ENCODE measurements around the gene ERBIN.
"Not testable (repeated sequence)": the region's sequence is repeated elsewhere in the genome, so short reads cannot be mapped to it uniquely, and the experiment has no call there.

Gene ERBIN

GRCh38 chr5:65926276-65926783, at the start of gene ERBIN:
Gene ERBIN, plus strand, starts transcription at chr5:65926575. Its CDS starts 66,144 bp downstream, at chr5:65992719.
- peak; percentile 46 for DNase-seq (ENCODE audit: low spot score)

GRCh38 chr5:65876970-65877369, 49.4 kb upstream of the ERBIN start:
- DNase-seq (ENCODE audit: low spot score): no peak

GRCh38 chr5:65879668-65880256, 46.6 kb upstream of the ERBIN start:
- not testable (repeated sequence) for DNase-seq (ENCODE audit: low spot score)

- DNase-seq (ENCODE audit: low spot score): no peak
Measured at GRCh38 chr5:65880496-65881072, 45.8 kb upstream of the ERBIN start.

GRCh38 chr5:65882278-65882677, 44.1 kb upstream of the ERBIN start:
- no peak for DNase-seq (ENCODE audit: low spot score)

- no peak for DNase-seq (ENCODE audit: low spot score)
Measured at GRCh38 chr5:65883461-65883860, 42.9 kb upstream of the ERBIN start.

GRCh38 chr5:65886387-65886786, 40.0 kb upstream of the ERBIN start:
- DNase-seq (ENCODE audit: low spot score): no peak

- not testable (repeated sequence) for DNase-seq (ENCODE audit: low spot score)
Measured at GRCh38 chr5:65892024-65892423, 34.4 kb upstream of the ERBIN start.

GRCh38 chr5:65892801-65893200, 33.6 kb upstream of the ERBIN start:
- no peak for DNase-seq (ENCODE audit: low spot score)

GRCh38 chr5:65893749-65894430, 32.5 kb upstream of the ERBIN start:
- DNase-seq (ENCODE audit: low spot score): no peak

GRCh38 chr5:65895891-65896290, 30.5 kb upstream of the ERBIN start:
- DNase-seq (ENCODE audit: low spot score): no peak

- DNase-seq (ENCODE audit: low spot score): no peak
Measured at GRCh38 chr5:65900746-65901145, 25.6 kb upstream of the ERBIN start.

GRCh38 chr5:65902104-65902503, 24.3 kb upstream of the ERBIN start:
- DNase-seq (ENCODE audit: low spot score): no peak

- no peak for DNase-seq (ENCODE audit: low spot score)
Measured at GRCh38 chr5:65903581-65903980, 22.8 kb upstream of the ERBIN start.

GRCh38 chr5:65906256-65906655, 20.1 kb upstream of the ERBIN start:
- DNase-seq (ENCODE audit: low spot score): no peak

- DNase-seq (ENCODE audit: low spot score): no peak
Measured at GRCh38 chr5:65907135-65907534, 19.2 kb upstream of the ERBIN start.

GRCh38 chr5:65910711-65911110, 15.7 kb upstream of the ERBIN start:
- no peak for DNase-seq (ENCODE audit: low spot score)

GRCh38 chr5:65912311-65912710, 14.1 kb upstream of the ERBIN start:
- no peak for DNase-seq (ENCODE audit: low spot score)

GRCh38 chr5:65913519-65913918, 12.9 kb upstream of the ERBIN start:
- DNase-seq (ENCODE audit: low spot score): peak; percentile 29

- peak; percentile 26 for DNase-seq (ENCODE audit: low spot score)
Measured at GRCh38 chr5:65914641-65915196, 11.7 kb upstream of the ERBIN start.

- not testable (repeated sequence) for DNase-seq (ENCODE audit: low spot score)
Measured at GRCh38 chr5:65915661-65916060, 10.7 kb upstream of the ERBIN start.

- DNase-seq (ENCODE audit: low spot score): no peak
Measured at GRCh38 chr5:65916066-65916465, 10.3 kb upstream of the ERBIN start.

- DNase-seq (ENCODE audit: low spot score): no peak
Measured at GRCh38 chr5:65916636-65917035, 9.7 kb upstream of the ERBIN start.

All from HuH-7 (cell line).